ENCODE data around the gene C1QTNF8. TPM values are rescaled to one million over a fixed set of nuclear protein-coding genes. Genes with fewer than 3 reads are reported as not detected.

The C1QTNF8 gene
- total RNA-seq, 1 donor from 2014 or later: not detected

DNA sequence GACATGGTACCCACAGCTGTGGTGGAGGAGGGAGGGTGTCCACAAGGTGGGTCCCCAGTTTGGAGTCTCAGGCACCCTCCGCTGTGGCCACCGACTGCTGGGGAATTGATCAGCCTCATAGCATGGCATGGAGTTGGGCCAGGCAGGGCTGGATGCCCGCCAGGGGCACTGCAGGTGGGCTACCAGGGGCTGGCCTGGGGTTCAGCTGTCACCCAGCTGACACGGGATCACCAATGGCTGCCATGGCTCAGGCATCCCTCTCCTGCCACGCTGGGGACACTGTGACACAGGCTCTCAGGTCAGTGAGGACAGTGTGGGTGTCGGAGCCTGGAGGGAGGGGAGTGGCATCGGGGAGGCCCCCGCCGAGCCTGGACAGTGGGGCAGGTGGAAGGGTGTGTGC lies 43.3 kb downstream of the C1QTNF8 start:
- no peaks in the 10 kb centered on the region for H3K4me1 Mint-ChIP-seq
- H3K9me3 Mint-ChIP-seq: no peaks in the 10 kb centered on the region
- DNase-seq (no peak), ATAC-seq (ENCODE audit: low read depth) (no peak)
- ChIA-PET CTCF (no interaction called here), POLR2A (no interaction called here)
- intact Hi-C loops (cut with micrococcal nuclease): no loop called here
- H3K27me3 Mint-ChIP-seq: peaks cover 8% of the 10 kb centered on the region
- H3K36me3 Mint-ChIP-seq (ENCODE audit: low read depth): no peaks in the 10 kb centered on the region
- H3K27ac Mint-ChIP-seq: no peak overlapping the region
- TF ChIP-seq CTCF (IDR thresholded peaks at IDR 0.05): no peak
- H3K4me3 Mint-ChIP-seq: no peak overlapping the region

GRCh38 chr16:1051446-1051845 lies 44.6 kb downstream of the C1QTNF8 start:
- no peak for ATAC-seq (ENCODE audit: low read depth)
- TF ChIP-seq CTCF (IDR thresholded peaks at IDR 0.05): no peak
- Mint-ChIP-seq H3K9me3 (no peaks in the 10 kb centered on the region), H3K27ac (no peak overlapping the region), H3K4me1 (no peaks in the 10 kb centered on the region), H3K27me3 (peaks cover 8% of the 10 kb centered on the region), H3K36me3 (ENCODE audit: low read depth) (no peaks in the 10 kb centered on the region), H3K4me3 (no peak overlapping the region)
- ChIA-PET CTCF (no interaction called here), POLR2A (no interaction called here)
- intact Hi-C loops (cut with micrococcal nuclease): no loop called here
- DNase-seq: no peak

DNA sequence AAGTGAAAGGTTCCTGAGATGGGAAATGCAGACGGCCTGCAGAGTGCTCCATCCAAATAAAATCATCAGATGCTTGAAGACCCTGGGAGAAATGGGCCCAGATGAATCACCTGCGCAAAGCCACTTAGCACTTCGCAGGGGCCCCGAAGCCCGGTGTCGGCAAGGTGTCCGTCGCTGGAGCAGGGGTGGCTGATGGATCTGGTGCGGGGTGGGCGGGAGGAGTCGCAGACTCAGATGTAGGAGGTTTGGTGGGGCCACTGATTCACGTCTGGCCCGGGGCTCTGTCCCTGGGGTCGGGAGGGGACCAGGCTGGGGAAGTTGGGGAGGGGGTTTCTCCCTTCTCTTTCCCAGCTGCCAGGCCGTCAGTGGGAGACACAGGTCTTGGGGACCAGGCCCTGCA lies 45.1 kb downstream of the C1QTNF8 start:
- intact Hi-C loops (cut with micrococcal nuclease): no loop called here
- DNase-seq: no peak
- CTCF ChIA-PET: no interaction called here

GRCh38 chr16:1050516-1050915 lies 45.5 kb downstream of the C1QTNF8 start:
- Mint-ChIP-seq H3K9me3 (no peaks in the 10 kb centered on the region), H3K27me3 (peaks cover 4% of the 10 kb centered on the region), H3K27ac (no peak overlapping the region), H3K36me3 (ENCODE audit: low read depth) (no peaks in the 10 kb centered on the region), H3K4me3 (no peak overlapping the region), H3K4me1 (no peaks in the 10 kb centered on the region)
- TF ChIP-seq CTCF (IDR thresholded peaks at IDR 0.05): no peak
- ATAC-seq (ENCODE audit: low read depth) (no peak), DNase-seq (no peak)
- ChIA-PET CTCF (no interaction called here), POLR2A (interaction anchor here (0.5 kb wide), 1 partner anchor 247 kb away, joined by 3 read pairs; no protein-coding TSS in a partner anchor)
- intact Hi-C loops (cut with micrococcal nuclease): no loop called here

More for the DNA sequence above, 45.1 kb downstream of the C1QTNF8 start:
- no peak overlapping the region for H3K27ac Mint-ChIP-seq
- H3K4me1 Mint-ChIP-seq: no peaks in the 10 kb centered on the region
- POLR2A ChIA-PET: interaction anchor here (0.5 kb wide), 1 partner anchor 247 kb away, joined by 3 read pairs; no protein-coding TSS in a partner anchor
- no peaks in the 10 kb centered on the region for H3K36me3 Mint-ChIP-seq (ENCODE audit: low read depth)
- H3K27me3 Mint-ChIP-seq: peaks cover 8% of the 10 kb centered on the region
- H3K4me3 Mint-ChIP-seq: no peak overlapping the region
- no peak for ATAC-seq (ENCODE audit: low read depth)
- no peaks in the 10 kb centered on the region for H3K9me3 Mint-ChIP-seq
- TF ChIP-seq CTCF (IDR thresholded peaks at IDR 0.05): no peak

DNA sequence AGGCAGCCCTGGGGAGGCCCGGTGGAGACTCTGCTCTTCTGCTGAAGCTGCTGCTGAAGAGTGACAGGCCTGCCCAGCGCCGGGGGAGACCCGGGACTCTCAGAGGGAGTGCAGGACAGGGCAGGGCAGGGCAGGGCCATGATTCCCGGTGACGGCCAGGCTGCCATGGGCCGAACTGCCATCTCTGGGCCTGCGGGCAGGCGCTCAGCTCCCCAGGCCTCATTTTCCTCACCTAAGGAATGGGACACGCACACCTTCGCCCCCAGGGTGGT lies 46.1 kb downstream of the C1QTNF8 start:
- CTCF ChIA-PET: no interaction called here
- H3K27me3 Mint-ChIP-seq: peaks cover 1% of the 10 kb centered on the region
- no peak overlapping the region for H3K4me3 Mint-ChIP-seq
- no peaks in the 10 kb centered on the region for H3K36me3 Mint-ChIP-seq (ENCODE audit: low read depth)
- H3K4me1 Mint-ChIP-seq: no peaks in the 10 kb centered on the region
- POLR2A ChIA-PET: no interaction called here
- intact Hi-C loops (cut with micrococcal nuclease): no loop called here
- DNase-seq (no peak), ATAC-seq (ENCODE audit: low read depth) (no peak)
- H3K27ac Mint-ChIP-seq: no peak overlapping the region
- H3K9me3 Mint-ChIP-seq: no peaks in the 10 kb centered on the region
- TF ChIP-seq CTCF (IDR thresholded peaks at IDR 0.05): no peak

All from activated B cell treated with CpG ODN at 0.5 μM for 24 hours (primary cell).